GM10847 (cell line): ENCODE results near the gene CYP2C9.

ENCODE experiments used
- POLR2A ChIP-seq: IDR thresholded peaks from 2 replicates; pipeline ENCODE4 v1.6.1; 2011; ENCODE audit not compliant: insufficient read length; ENCODE audit errors: extremely low read depth

The CYP2C9 gene

DNA sequence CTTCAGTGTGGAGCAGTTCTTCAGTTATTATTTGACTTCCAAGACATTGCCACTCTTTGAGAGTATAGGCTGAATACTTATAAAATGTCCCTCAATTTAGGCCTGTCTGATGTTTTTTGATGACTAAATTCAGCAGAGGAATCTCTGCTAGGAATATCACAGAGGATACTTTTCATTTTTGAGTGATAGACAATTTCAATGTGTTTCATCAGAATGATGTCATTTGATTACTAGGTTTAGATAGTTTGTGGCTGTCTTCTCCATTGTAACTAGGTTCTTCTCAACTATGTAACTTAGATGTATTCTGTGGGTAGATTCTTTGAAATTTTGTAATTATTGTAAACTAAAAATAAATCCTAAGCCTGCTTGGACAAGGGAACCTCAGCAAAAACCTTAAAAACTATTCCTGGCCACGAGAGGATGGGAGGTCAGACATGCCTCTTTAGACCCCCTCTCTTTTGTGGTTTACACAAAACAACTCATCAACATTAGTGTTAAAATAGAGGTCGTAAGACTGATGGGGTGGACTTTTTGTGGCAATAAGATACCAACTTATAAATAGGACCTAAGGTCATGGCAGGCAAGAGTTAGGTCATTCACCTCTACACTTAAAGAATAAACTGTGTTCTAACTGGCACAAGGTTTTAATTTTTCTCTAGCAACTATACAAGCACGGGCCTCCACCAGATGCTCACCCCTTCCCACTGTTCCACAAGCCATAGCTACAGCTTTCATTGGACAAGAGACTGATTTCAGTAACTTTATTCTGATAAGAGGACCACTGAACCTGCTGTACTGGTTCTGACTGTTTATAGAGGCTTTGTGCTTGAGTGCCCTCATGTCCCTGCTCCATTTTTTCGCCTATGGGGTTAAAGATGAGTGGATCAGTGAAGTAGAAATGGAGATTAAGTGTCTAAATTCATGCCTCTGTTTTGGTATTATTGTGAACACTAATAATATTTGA, 97.2 kb downstream of the CYP2C9 start:
- no peak for TF ChIP-seq POLR2A

DNA sequence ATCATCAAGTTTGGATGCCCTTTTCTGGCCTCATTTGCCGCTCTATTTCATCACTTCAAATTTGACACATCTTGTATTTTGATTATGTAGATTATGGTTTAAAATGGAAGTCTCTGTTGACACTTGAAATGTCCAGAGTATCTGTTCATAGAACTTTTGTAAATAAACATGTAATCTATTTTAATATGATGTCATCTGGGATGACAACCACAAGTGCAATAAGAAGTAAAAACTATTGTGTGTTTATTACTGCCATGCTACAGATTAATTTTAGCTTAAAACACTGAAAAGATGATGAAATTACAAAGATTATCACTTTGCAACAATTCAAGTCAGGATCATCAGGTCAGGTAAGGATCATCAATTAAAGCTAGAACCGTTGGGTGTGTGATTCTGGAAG, 100.8 kb downstream of the CYP2C9 start:
- no peak for TF ChIP-seq POLR2A
